GM19467 (cell line): Measurements from ENCODE around the gene KDM6B.

Experiments used
- ATAC-seq: cut with Tn5 transposase; IDR thresholded peaks from one replicate; pipeline ENCODE4 v1.9.1; 2021; ENCODE audit warnings: mild to moderate bottlenecking, moderate library complexity; ENCODE audit not compliant: unreplicated experiment

KDM6B gene

GRCh38 chr17:7867881-7868329 is 33.9 kb downstream of the KDM6B start:
- no peak for ATAC-seq

- no peak for ATAC-seq
Observed at GRCh38 chr17:7873051-7873450, 39.0 kb downstream of the KDM6B start.

GRCh38 chr17:7875804-7876370 is 41.9 kb downstream of the KDM6B start:
- no peak for ATAC-seq

GRCh38 chr17:7878234-7878633 is 44.2 kb downstream of the KDM6B start:
- no peak for ATAC-seq

GRCh38 chr17:7880076-7880868 is 46.3 kb downstream of the KDM6B start:
- ATAC-seq: no peak

GRCh38 chr17:7881276-7882054 is 47.4 kb downstream of the KDM6B start:
- ATAC-seq: no peak

GRCh38 chr17:7882068-7882467 is 48.1 kb downstream of the KDM6B start:
- ATAC-seq: no peak

GRCh38 chr17:7882629-7883028 is 48.6 kb downstream of the KDM6B start:
- no peak for ATAC-seq
